ENCODE data around the gene ADAMTSL4.

DNA sequence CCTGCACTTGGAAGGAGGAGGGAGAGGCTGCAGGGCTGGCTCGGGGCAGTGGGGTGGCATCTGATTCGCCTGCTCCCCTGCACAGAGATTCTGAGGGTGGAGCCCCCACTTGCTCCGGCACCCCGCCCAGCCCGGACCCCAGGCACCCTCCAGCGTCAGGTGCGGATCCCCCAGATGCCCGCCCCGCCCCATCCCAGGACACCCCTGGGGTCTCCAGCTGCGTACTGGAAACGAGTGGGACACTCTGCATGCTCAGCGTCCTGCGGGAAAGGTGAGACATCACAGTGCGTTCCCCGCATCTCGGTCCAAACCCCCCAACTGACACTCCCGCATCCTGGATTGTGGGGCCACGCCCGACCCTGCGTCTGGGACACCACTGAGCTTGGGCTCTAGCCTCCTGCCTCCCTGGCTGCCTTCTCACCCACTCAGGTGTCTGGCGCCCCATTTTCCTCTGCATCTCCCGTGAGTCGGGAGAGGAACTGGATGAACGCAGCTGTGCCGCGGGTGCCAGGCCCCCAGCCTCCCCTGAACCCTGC is 7.9 kb downstream of the ADAMTSL4 start:
- TF ChIP-seq POLR2A (IDR thresholded peaks at IDR 0.05; ENCODE audit: low read depth, low read length) = no peak
- TF ChIP-seq, protein P1, sequence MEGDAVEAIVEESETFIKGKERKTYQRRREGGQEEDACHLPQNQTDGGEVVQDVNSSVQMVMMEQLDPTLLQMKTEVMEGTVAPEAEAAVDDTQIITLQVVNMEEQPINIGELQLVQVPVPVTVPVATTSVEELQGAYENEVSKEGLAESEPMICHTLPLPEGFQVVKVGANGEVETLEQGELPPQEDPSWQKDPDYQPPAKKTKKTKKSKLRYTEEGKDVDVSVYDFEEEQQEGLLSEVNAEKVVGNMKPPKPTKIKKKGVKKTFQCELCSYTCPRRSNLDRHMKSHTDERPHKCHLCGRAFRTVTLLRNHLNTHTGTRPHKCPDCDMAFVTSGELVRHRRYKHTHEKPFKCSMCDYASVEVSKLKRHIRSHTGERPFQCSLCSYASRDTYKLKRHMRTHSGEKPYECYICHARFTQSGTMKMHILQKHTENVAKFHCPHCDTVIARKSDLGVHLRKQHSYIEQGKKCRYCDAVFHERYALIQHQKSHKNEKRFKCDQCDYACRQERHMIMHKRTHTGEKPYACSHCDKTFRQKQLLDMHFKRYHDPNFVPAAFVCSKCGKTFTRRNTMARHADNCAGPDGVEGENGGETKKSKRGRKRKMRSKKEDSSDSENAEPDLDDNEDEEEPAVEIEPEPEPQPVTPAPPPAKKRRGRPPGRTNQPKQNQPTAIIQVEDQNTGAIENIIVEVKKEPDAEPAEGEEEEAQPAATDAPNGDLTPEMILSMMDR (IDR thresholded peaks at IDR 0.05; ENCODE audit: extremely low read depth in 1 of 2, insufficient read depth in 1 of 2, low read depth in 1 of 2, low read length in 2 of 2) = no peak
- TF ChIP-seq EZH2 (IDR thresholded peaks at IDR 0.05; ENCODE audit: borderline replicate concordance, low read depth, low read length, severe bottlenecking) = no peak
- no peak for TF ChIP-seq MYC (IDR thresholded peaks at IDR 0.05; ENCODE audit: low read depth, low read length)
